Measurements from ENCODE around the gene TRIML1. TPM values are rescaled to one million over a fixed set of nuclear protein-coding genes. Genes with fewer than 3 reads are reported as not detected.

Gene TRIML1
- polyA plus RNA-seq, 3 donors = not detected

Other genes starting within 250 kb of the TRIML1 start
- gene ZFP42, start 143.7 kb upstream of the TRIML1 start, polyA plus RNA-seq (ENCODE audit: insufficient read length in 3 of 3) = 1 to 10 TPM in 2 of 3 donors, under 1 TPM in 1; 0.96 to 1.7 (median 1.3) TPM
- gene TRIML2, start 29.8 kb upstream of the TRIML1 start, polyA plus RNA-seq (ENCODE audit: insufficient read length in 3 of 3) = not detected